GM21717 (cell line): ENCODE results near the gene PDE3A.

Experiments
- ATAC-seq: cut with Tn5 transposase; IDR thresholded peaks from one replicate; pipeline ENCODE4 v1.9.1; 2021; ENCODE audit warnings: mild to moderate bottlenecking, moderate library complexity; ENCODE audit not compliant: unreplicated experiment

The PDE3A gene

GRCh38 chr12:20453756-20454310 lies 85.5 kb downstream of the PDE3A start:
- ATAC-seq = no peak

GRCh38 chr12:20455001-20455706 lies 86.8 kb downstream of the PDE3A start:
- no peak for ATAC-seq

GRCh38 chr12:20457582-20457981 lies 89.2 kb downstream of the PDE3A start:
- ATAC-seq = no peak

GRCh38 chr12:20458011-20458410 lies 89.7 kb downstream of the PDE3A start:
- no peak for ATAC-seq

GRCh38 chr12:20459920-20460319 lies 91.6 kb downstream of the PDE3A start:
- no peak for ATAC-seq

GRCh38 chr12:20460956-20461355 lies 92.6 kb downstream of the PDE3A start:
- no peak for ATAC-seq

GRCh38 chr12:20463913-20464524 lies 95.7 kb downstream of the PDE3A start:
- no peak for ATAC-seq

- no peak for ATAC-seq
Measured at GRCh38 chr12:20469300-20469699, 101.0 kb downstream of the PDE3A start.

GRCh38 chr12:20469756-20470155 lies 101.4 kb downstream of the PDE3A start:
- no peak for ATAC-seq

- ATAC-seq = no peak
Measured at GRCh38 chr12:20472102-20472782, 103.9 kb downstream of the PDE3A start.

- ATAC-seq = no peak
Measured at GRCh38 chr12:20473133-20473532, 104.8 kb downstream of the PDE3A start.

- ATAC-seq = no peak
Measured at GRCh38 chr12:20474016-20474415, 105.7 kb downstream of the PDE3A start.

GRCh38 chr12:20474443-20474842 lies 106.1 kb downstream of the PDE3A start:
- no peak for ATAC-seq

GRCh38 chr12:20475542-20475941 lies 107.2 kb downstream of the PDE3A start:
- no peak for ATAC-seq

GRCh38 chr12:20476551-20476950 lies 108.2 kb downstream of the PDE3A start:
- ATAC-seq = no peak

- no peak for ATAC-seq
Measured at GRCh38 chr12:20477255-20477654, 108.9 kb downstream of the PDE3A start.

- ATAC-seq = no peak
Measured at GRCh38 chr12:20477672-20478071, 109.3 kb downstream of the PDE3A start.

- no peak for ATAC-seq
Measured at GRCh38 chr12:20482491-20483054, 114.2 kb downstream of the PDE3A start.

- ATAC-seq = no peak
Measured at GRCh38 chr12:20483776-20484175, 115.4 kb downstream of the PDE3A start.

- ATAC-seq = no peak
Measured at GRCh38 chr12:20486233-20486632, 117.9 kb downstream of the PDE3A start.

- ATAC-seq = no peak
Measured at GRCh38 chr12:20487519-20487918, 119.2 kb downstream of the PDE3A start.

GRCh38 chr12:20489645-20490044 lies 121.3 kb downstream of the PDE3A start:
- ATAC-seq = no peak
